GM20000 (cell line): ENCODE results near the gene SDK2.

Experiments
- DNase-seq: peaks from one replicate; pipeline ENCODE4 v3.0.0; 2012; ENCODE audit warnings: low spot score
- CTCF ChIP-seq: IDR thresholded peaks from 2 replicates; pipeline ENCODE4 v1.5.1; 2012; ENCODE audit warnings: mild to moderate bottlenecking, control low read depth; ENCODE audit errors: extremely low read depth, missing control alignments

SDK2 gene

GRCh38 chr17:73598212-73598611 lies 46.0 kb downstream of the SDK2 start:
- no peak for TF ChIP-seq CTCF

GRCh38 chr17:73595931-73596330 lies 48.3 kb downstream of the SDK2 start:
- no peak for TF ChIP-seq CTCF
- no peak for DNase-seq

More at GRCh38 chr17:73598212-73598611, 46.0 kb downstream of the SDK2 start:
- DNase-seq: no peak

- no peak for DNase-seq
Observed at GRCh38 chr17:73595479-73595878, 48.8 kb downstream of the SDK2 start.

GRCh38 chr17:73595068-73595467 lies 49.2 kb downstream of the SDK2 start:
- TF ChIP-seq CTCF: no peak
- no peak for DNase-seq

More at GRCh38 chr17:73595479-73595878, 48.8 kb downstream of the SDK2 start:
- TF ChIP-seq CTCF: no peak

GRCh38 chr17:73594598-73594997 lies 49.6 kb downstream of the SDK2 start:
- TF ChIP-seq CTCF: no peak
- no peak for DNase-seq

GRCh38 chr17:73594025-73594424 lies 50.2 kb downstream of the SDK2 start:
- no peak for TF ChIP-seq CTCF
- DNase-seq: no peak

GRCh38 chr17:73593249-73593965 lies 50.8 kb downstream of the SDK2 start:
- no peak for DNase-seq
- no peak for TF ChIP-seq CTCF
